MCF 10A (cell line): ENCODE measurements around the gene SPX. TPM values are rescaled to one million over a fixed set of nuclear protein-coding genes. Genes with fewer than 3 reads are reported as not detected.

Experiments
- BruUV-seq: library from RNA; stranded (reverse); fragments of 400-500 nt; replicated peaks from 2 replicates; lab custom pipeline; 2021; lab: Mats Ljungman, UMichigan
- CTCF ChIA-PET: fragments of 300-600 bp; sonication (Branson Sonifier 250); formaldehyde crosslinking; extraction: SDS; loops from one replicate; lab custom pipeline; 2021; ENCODE audit warnings: antibody characterized with exemption, inconsistent platforms; lab: Yijun Ruan, JAX
- POLR2A ChIA-PET: fragments of 300-600, 350-650 bp; sonication (Branson Sonifier 250); formaldehyde crosslinking; extraction: SDS; loops from one replicate; lab custom pipeline; 2020; ENCODE audit warnings: antibody characterized with exemption, inconsistent platforms; lab: Yijun Ruan, JAX
- DNase-seq: peaks from one replicate; pipeline ENCODE4 v3.0.0-alpha.2; 2018; ENCODE audit not compliant: unreplicated experiment
- H3K27ac Mint-ChIP-seq: one replicate; pipeline ENCODE4 v1.8.0; 2022; ENCODE audit warnings: mild to moderate bottlenecking, low read depth, mixed read lengths; ENCODE audit not compliant: unreplicated experiment
- H3K27me3 Mint-ChIP-seq: one replicate; pipeline ENCODE4 v1.8.0; 2022; ENCODE audit warnings: mixed read lengths; ENCODE audit not compliant: insufficient read depth, unreplicated experiment
- H3K36me3 Mint-ChIP-seq: one replicate; pipeline ENCODE4 v1.8.0; 2022; ENCODE audit warnings: mild to moderate bottlenecking, moderate library complexity, mixed read lengths; ENCODE audit not compliant: insufficient read depth, unreplicated experiment
- H3K4me1 Mint-ChIP-seq: one replicate; pipeline ENCODE4 v1.8.0; 2022; ENCODE audit warnings: mixed read lengths; ENCODE audit not compliant: insufficient read depth, unreplicated experiment
- H3K4me3 Mint-ChIP-seq: one replicate; pipeline ENCODE4 v1.8.0; 2022; ENCODE audit warnings: mild to moderate bottlenecking, moderate library complexity, mixed read lengths; ENCODE audit not compliant: unreplicated experiment
- H3K9me3 Mint-ChIP-seq: one replicate; pipeline ENCODE4 v1.8.0; 2022; ENCODE audit warnings: mixed read lengths; ENCODE audit not compliant: unreplicated experiment
- CTCF ChIP-seq: fragments of 200-600 bp; IDR thresholded peaks from one replicate; pipeline ENCODE4 v1.8.0; 2022; ENCODE audit warnings: antibody characterized with exemption, mild to moderate bottlenecking; ENCODE audit not compliant: unreplicated experiment
- intact Hi-C: fragments of 100-400 bp; cut with micrococcal nuclease; formaldehyde crosslinking; loops from 2 replicates; pipeline ENCODE4 v1.14.1; 2022
- total RNA-seq: library from RNA; stranded (reverse); gene quantifications from 2 replicates; pipeline ENCODE4 v1.2.3, GENCODE V29; 2022

The SPX gene
- total RNA-seq, 1 experiment from 2014 or later: 154 TPM

- CTCF ChIA-PET: interaction anchor here (0.8 kb wide), 1 partner anchor 17 kb away, joined by 3 read pairs; no protein-coding TSS in a partner anchor
- BruUV-seq: no TSS peak
- no peaks in the 10 kb centered on the region for H3K9me3 Mint-ChIP-seq
- H3K27me3 Mint-ChIP-seq: no peaks in the 10 kb centered on the region
- H3K27ac Mint-ChIP-seq: peak overlapping the region; percentile 57
- peak; percentile 24 for DNase-seq
- H3K4me3 Mint-ChIP-seq: no peak overlapping the region
- peaks cover 2% of the 10 kb centered on the region for H3K36me3 Mint-ChIP-seq
- H3K4me1 Mint-ChIP-seq: peaks cover 19% of the 10 kb centered on the region
- TF ChIP-seq CTCF: no peak
- intact Hi-C loops: no loop called here
- POLR2A ChIA-PET: interaction anchor here (0.6 to 4.1 kb wide), 6 partner anchors 10 to 39 kb away, joined by 3 to 29 read pairs (median 6); partner anchors contain the start of genes GOLT1B, RECQL and SPX
Measured at GRCh38 chr12:21539797-21540196, 13.7 kb downstream of the SPX start.

DNA sequence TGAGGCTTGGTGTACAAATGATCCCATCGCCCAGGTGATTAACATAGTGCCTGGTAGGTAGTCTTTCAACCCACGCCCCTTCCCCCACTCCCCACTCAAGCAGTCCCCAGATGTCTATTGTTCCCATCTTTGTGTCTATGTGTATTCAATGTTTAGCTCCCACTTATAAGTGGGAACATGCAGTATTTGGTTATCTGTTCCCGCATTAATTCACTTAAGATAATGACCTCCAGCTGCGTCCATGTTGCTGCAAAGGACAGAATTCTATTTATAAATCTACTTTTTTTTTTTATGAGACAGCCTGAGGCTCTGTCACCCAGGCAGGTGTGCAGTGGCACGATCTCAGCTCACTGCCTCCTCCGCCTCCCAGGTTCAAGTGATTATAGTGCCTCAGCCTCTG lies 15.7 kb downstream of the SPX start:
- Mint-ChIP-seq H3K27ac (no peak overlapping the region), H3K9me3 (no peaks in the 10 kb centered on the region), H3K27me3 (no peaks in the 10 kb centered on the region), H3K36me3 (no peaks in the 10 kb centered on the region), H3K4me3 (no peak overlapping the region), H3K4me1 (peaks cover 19% of the 10 kb centered on the region)
- no peak for TF ChIP-seq CTCF
- ChIA-PET POLR2A (interaction anchor here (1.4 to 1.5 kb wide), 2 partner anchors 36 to 40 kb away, joined by 3 to 6 read pairs; partner anchors contain the start of genes GOLT1B and RECQL), CTCF (interaction anchor here (0.8 to 0.9 kb wide), 2 partner anchors 90 to 129 kb away, joined by 3 read pairs; no protein-coding TSS in a partner anchor)
- DNase-seq: no peak
- no TSS peak for BruUV-seq
- intact Hi-C loops: no loop called here

DNA sequence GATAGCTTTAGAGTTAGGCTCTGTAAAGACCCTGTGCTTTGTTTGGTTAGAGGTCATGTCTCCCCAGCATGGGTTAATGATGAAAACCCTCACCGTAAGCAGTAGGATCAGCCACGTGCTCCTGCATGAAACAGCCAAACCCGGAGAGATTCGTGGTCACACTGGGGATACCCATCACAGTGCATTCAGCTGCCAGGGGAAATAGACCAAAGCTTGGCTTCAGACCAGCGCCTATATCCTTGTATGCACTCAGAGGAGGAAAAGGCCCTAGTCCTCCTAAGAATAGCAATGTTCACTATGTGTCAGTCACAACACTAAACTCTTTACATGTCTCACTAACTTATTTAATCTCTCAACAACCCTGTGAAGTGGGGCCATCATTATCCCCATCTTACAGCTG lies 16.3 kb downstream of the SPX start:
- no peak overlapping the region for H3K4me3 Mint-ChIP-seq
- H3K36me3 Mint-ChIP-seq: no peaks in the 10 kb centered on the region
- CTCF ChIA-PET: interaction anchor here (0.8 to 0.9 kb wide), 2 partner anchors 89 to 128 kb away, joined by 3 read pairs; no protein-coding TSS in a partner anchor
- no peak for TF ChIP-seq CTCF
- BruUV-seq: no TSS peak
- no peaks in the 10 kb centered on the region for H3K27me3 Mint-ChIP-seq
- POLR2A ChIA-PET: interaction anchor here (1.0 to 1.5 kb wide), 3 partner anchors 17 to 41 kb away, joined by 3 to 6 read pairs (median 3); partner anchors contain the start of genes GOLT1B and RECQL
- no peak overlapping the region for H3K27ac Mint-ChIP-seq
- no peak for DNase-seq
- peaks cover 19% of the 10 kb centered on the region for H3K4me1 Mint-ChIP-seq
- intact Hi-C loops: no loop called here
- H3K9me3 Mint-ChIP-seq: no peaks in the 10 kb centered on the region

- intact Hi-C loops: no loop called here
- Mint-ChIP-seq H3K9me3 (no peaks in the 10 kb centered on the region), H3K27me3 (no peaks in the 10 kb centered on the region), H3K4me1 (peaks cover 13% of the 10 kb centered on the region), H3K4me3 (no peak overlapping the region), H3K27ac (no peak overlapping the region), H3K36me3 (no peaks in the 10 kb centered on the region)
- CTCF ChIA-PET: interaction anchor here (0.6 kb wide), 1 partner anchor 1646 kb away, joined by 3 read pairs; no protein-coding TSS in a partner anchor
- DNase-seq: no peak
- POLR2A ChIA-PET: interaction anchor here (1.0 to 1.5 kb wide), 3 partner anchors 17 to 41 kb away, joined by 3 to 6 read pairs (median 3); partner anchors contain the start of genes GOLT1B and RECQL
- no peak for TF ChIP-seq CTCF
- no TSS peak for BruUV-seq
Measured at GRCh38 chr12:21543151-21543550, 17.1 kb downstream of the SPX start.
